HEK293 (cell line): Measurements from ENCODE around the gene AP1G2.

Source experiments
- GLI2 ChIP-seq: fragments of 450-650 bp; formaldehyde crosslinking; IDR thresholded peaks from 2 replicates; pipeline ENCODE4; 2017; ENCODE audit warnings: missing biosample characterization, missing genetic modification characterization, low read depth, borderline replicate concordance
- GLI4 ChIP-seq: fragments of 450-650 bp; formaldehyde crosslinking; IDR thresholded peaks from 2 replicates; pipeline ENCODE4 v1.5.1; 2016; ENCODE audit warnings: missing biosample characterization, missing genetic modification characterization
- HOXC10 ChIP-seq: sonication (generic); formaldehyde crosslinking; IDR thresholded peaks from 2 replicates; pipeline ENCODE4 v1.8.1; 2023; ENCODE audit warnings: mild to moderate bottlenecking, missing genetic modification reagents
- KLF9 ChIP-seq: fragments of 450-650 bp; formaldehyde crosslinking; IDR thresholded peaks from 2 replicates; pipeline ENCODE4 v1.5.1; 2016; ENCODE audit warnings: missing biosample characterization, missing genetic modification characterization, low read depth
- SP7 ChIP-seq: fragments of 450-650 bp; formaldehyde crosslinking; IDR thresholded peaks from 2 replicates; pipeline ENCODE4 v1.5.1; 2016; ENCODE audit warnings: missing biosample characterization, missing genetic modification characterization
- WT1 ChIP-seq: fragments of 450-650 bp; formaldehyde crosslinking; IDR thresholded peaks from 2 replicates; pipeline ENCODE4 v1.5.1; 2016; ENCODE audit warnings: missing biosample characterization, missing genetic modification characterization
- YY1 ChIP-seq: fragments of 450-650 bp; formaldehyde crosslinking; IDR thresholded peaks from 2 replicates; pipeline ENCODE4 v1.5.1; 2018; ENCODE audit warnings: missing biosample characterization, missing genetic modification characterization
- ZBTB17 ChIP-seq: fragments of 450-650 bp; formaldehyde crosslinking; IDR thresholded peaks from 2 replicates; pipeline ENCODE4 v1.5.1; 2016; ENCODE audit warnings: missing biosample characterization, missing genetic modification characterization
- ZBTB20 ChIP-seq: fragments of 450-650 bp; formaldehyde crosslinking; IDR thresholded peaks from 2 replicates; pipeline ENCODE4 v1.5.1; 2016; ENCODE audit warnings: missing biosample characterization, missing genetic modification characterization
- ZBTB44 ChIP-seq: fragments of 450-650 bp; IDR thresholded peaks from 2 replicates; pipeline ENCODE4 v1.5.1; 2018; ENCODE audit warnings: missing biosample characterization, mild to moderate bottlenecking, missing genetic modification characterization
- ZBTB48 ChIP-seq: fragments of 450-650 bp; formaldehyde crosslinking; IDR thresholded peaks from 2 replicates; pipeline ENCODE4 v1.5.1; 2016; ENCODE audit warnings: missing biosample characterization, missing genetic modification characterization
- ZNF174 ChIP-seq: fragments of 450-650 bp; formaldehyde crosslinking; IDR thresholded peaks from 2 replicates; pipeline ENCODE4 v1.5.0; 2017; ENCODE audit warnings: missing biosample characterization, mild to moderate bottlenecking, missing genetic modification characterization
- ZNF184 ChIP-seq: fragments of 450-650 bp; IDR thresholded peaks from 2 replicates; pipeline ENCODE4 v1.5.1; 2018; ENCODE audit warnings: missing biosample characterization, mild to moderate bottlenecking, missing genetic modification characterization
- ZNF202 ChIP-seq: fragments of 450-650 bp; formaldehyde crosslinking; IDR thresholded peaks from 2 replicates; pipeline ENCODE4 v1.5.1; 2016; ENCODE audit warnings: missing biosample characterization, missing genetic modification characterization, borderline replicate concordance
- ZNF23 ChIP-seq: fragments of 450-650 bp; formaldehyde crosslinking; IDR thresholded peaks from 2 replicates; pipeline ENCODE4 v1.5.1; 2016; ENCODE audit warnings: missing biosample characterization, missing genetic modification characterization, borderline replicate concordance
- ZNF239 ChIP-seq: fragments of 450-650 bp; formaldehyde crosslinking; IDR thresholded peaks from 2 replicates; pipeline ENCODE4 v1.5.1; 2016; ENCODE audit warnings: missing biosample characterization, missing genetic modification characterization
- ZNF266 ChIP-seq: fragments of 450-650 bp; formaldehyde crosslinking; IDR thresholded peaks from 2 replicates; pipeline ENCODE4 v1.5.1; 2016; ENCODE audit warnings: missing biosample characterization, missing genetic modification characterization, low read depth
- ZNF311 ChIP-seq: fragments of 450-650 bp; formaldehyde crosslinking; IDR thresholded peaks from 2 replicates; pipeline ENCODE4 v1.5.1; 2017; ENCODE audit warnings: missing biosample characterization, missing genetic modification characterization, borderline replicate concordance
- ZNF394 ChIP-seq: fragments of 450-650 bp; formaldehyde crosslinking; IDR thresholded peaks from 2 replicates; pipeline ENCODE4 v1.5.1; 2016; ENCODE audit warnings: missing biosample characterization, missing genetic modification characterization, mild to moderate bottlenecking, moderate library complexity, borderline replicate concordance
- ZNF449 ChIP-seq: fragments of 450-650 bp; formaldehyde crosslinking; IDR thresholded peaks from 2 replicates; pipeline ENCODE4 v1.5.1; 2017; ENCODE audit warnings: missing biosample characterization, mild to moderate bottlenecking, missing genetic modification characterization, moderate library complexity
- ZNF48 ChIP-seq: fragments of 450-650 bp; formaldehyde crosslinking; IDR thresholded peaks from 2 replicates; pipeline ENCODE4 v1.5.1; 2016; ENCODE audit warnings: missing biosample characterization, missing genetic modification characterization
- ZNF501 ChIP-seq: fragments of 450-650 bp; formaldehyde crosslinking; IDR thresholded peaks from 2 replicates; pipeline ENCODE4 v1.5.1; 2016; ENCODE audit warnings: missing biosample characterization, missing genetic modification characterization
- ZNF529 ChIP-seq: fragments of 450-650 bp; formaldehyde crosslinking; IDR thresholded peaks from 2 replicates; pipeline ENCODE4 v1.5.1; 2017; ENCODE audit warnings: missing genetic modification characterization, missing biosample characterization; ENCODE audit not compliant: insufficient replicate concordance
- ZNF571 ChIP-seq: fragments of 450-650 bp; formaldehyde crosslinking; IDR thresholded peaks from 2 replicates; pipeline ENCODE4 v1.5.0; 2017; ENCODE audit warnings: missing biosample characterization, missing genetic modification characterization
- ZNF600 ChIP-seq: fragments of 450-650 bp; formaldehyde crosslinking; IDR thresholded peaks from 2 replicates; pipeline ENCODE4 v1.5.1; 2016; ENCODE audit warnings: missing biosample characterization, missing genetic modification characterization
- ZNF621 ChIP-seq: fragments of 450-650 bp; formaldehyde crosslinking; IDR thresholded peaks from 2 replicates; pipeline ENCODE4 v1.5.1; 2017; ENCODE audit warnings: missing biosample characterization, missing genetic modification characterization
- ZNF623 ChIP-seq: fragments of 450-650 bp; formaldehyde crosslinking; IDR thresholded peaks from 2 replicates; pipeline ENCODE4 v1.5.1; 2016; ENCODE audit warnings: missing biosample characterization, missing genetic modification characterization
- ZNF654 ChIP-seq: fragments of 450-650 bp; formaldehyde crosslinking; IDR thresholded peaks from 2 replicates; pipeline ENCODE4 v1.5.1; 2016; ENCODE audit warnings: low read depth, missing biosample characterization, missing genetic modification characterization
- ZNF664 ChIP-seq: fragments of 450-650 bp; formaldehyde crosslinking; IDR thresholded peaks from 2 replicates; pipeline ENCODE4 v1.5.1; 2016; ENCODE audit warnings: missing biosample characterization, missing genetic modification characterization
- ZNF777 ChIP-seq: fragments of 450-650 bp; formaldehyde crosslinking; IDR thresholded peaks from 2 replicates; pipeline ENCODE4 v1.5.1; 2017; ENCODE audit warnings: missing biosample characterization, missing genetic modification characterization, borderline replicate concordance
- ZNF791 ChIP-seq: fragments of 450-650 bp; formaldehyde crosslinking; IDR thresholded peaks from 2 replicates; pipeline ENCODE4 v1.5.1; 2016; ENCODE audit warnings: missing biosample characterization, missing genetic modification characterization
- ZSCAN16 ChIP-seq: fragments of 450-650 bp; formaldehyde crosslinking; IDR thresholded peaks from 2 replicates; pipeline ENCODE4 v1.5.1; 2016; ENCODE audit warnings: missing biosample characterization, missing genetic modification characterization
- TF ChIP-seq, protein P1 (sequence below): fragments of 450-650 bp; formaldehyde crosslinking; IDR thresholded peaks from 2 replicates; pipeline ENCODE4 v1.5.1; 2016; ENCODE audit warnings: missing biosample characterization, missing genetic modification characterization
- TF ChIP-seq, protein P2 (sequence below): fragments of 450-650 bp; IDR thresholded peaks from 2 replicates; pipeline ENCODE4 v1.5.1; 2018; ENCODE audit warnings: missing biosample characterization, missing genetic modification characterization
- TF ChIP-seq, protein P3 (sequence below): fragments of 450-650 bp; formaldehyde crosslinking; IDR thresholded peaks from 2 replicates; pipeline ENCODE4 v1.5.1; 2016; ENCODE audit warnings: missing biosample characterization, missing genetic modification characterization

The AP1G2 gene

GRCh38 chr14:23551266-23552028, 16.1 kb downstream of the AP1G2 start, which contains the start of gene ZFHX2 (continued):
- TF ChIP-seq YY1 (tag by site-specific recombination): no peak
- no peak for TF ChIP-seq ZNF202
- no peak for TF ChIP-seq ZNF571 (tag by site-specific recombination)
- no peak for TF ChIP-seq ZSCAN16
- TF ChIP-seq GLI4 (tag by site-specific recombination): no peak
- TF ChIP-seq ZNF174 (tag by site-specific recombination): no peak
- no peak for TF ChIP-seq HOXC10
- TF ChIP-seq ZNF654: no peak
- TF ChIP-seq ZBTB17: peak; percentile 100
- TF ChIP-seq, protein P1, sequence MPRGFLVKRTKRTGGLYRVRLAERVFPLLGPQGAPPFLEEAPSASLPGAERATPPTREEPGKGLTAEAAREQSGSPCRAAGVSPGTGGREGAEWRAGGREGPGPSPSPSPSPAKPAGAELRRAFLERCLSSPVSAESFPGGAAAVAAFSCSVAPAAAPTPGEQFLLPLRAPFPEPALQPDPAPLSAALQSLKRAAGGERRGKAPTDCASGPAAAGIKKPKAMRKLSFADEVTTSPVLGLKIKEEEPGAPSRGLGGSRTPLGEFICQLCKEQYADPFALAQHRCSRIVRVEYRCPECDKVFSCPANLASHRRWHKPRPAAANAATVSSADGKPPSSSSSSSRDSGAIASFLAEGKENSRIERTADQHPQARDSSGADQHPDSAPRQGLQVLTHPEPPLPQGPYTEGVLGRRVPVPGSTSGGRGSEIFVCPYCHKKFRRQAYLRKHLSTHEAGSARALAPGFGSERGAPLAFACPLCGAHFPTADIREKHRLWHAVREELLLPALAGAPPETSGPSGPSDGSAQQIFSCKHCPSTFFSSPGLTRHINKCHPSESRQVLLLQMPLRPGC (tag by site-specific recombination): no peak
- TF ChIP-seq, protein P2, sequence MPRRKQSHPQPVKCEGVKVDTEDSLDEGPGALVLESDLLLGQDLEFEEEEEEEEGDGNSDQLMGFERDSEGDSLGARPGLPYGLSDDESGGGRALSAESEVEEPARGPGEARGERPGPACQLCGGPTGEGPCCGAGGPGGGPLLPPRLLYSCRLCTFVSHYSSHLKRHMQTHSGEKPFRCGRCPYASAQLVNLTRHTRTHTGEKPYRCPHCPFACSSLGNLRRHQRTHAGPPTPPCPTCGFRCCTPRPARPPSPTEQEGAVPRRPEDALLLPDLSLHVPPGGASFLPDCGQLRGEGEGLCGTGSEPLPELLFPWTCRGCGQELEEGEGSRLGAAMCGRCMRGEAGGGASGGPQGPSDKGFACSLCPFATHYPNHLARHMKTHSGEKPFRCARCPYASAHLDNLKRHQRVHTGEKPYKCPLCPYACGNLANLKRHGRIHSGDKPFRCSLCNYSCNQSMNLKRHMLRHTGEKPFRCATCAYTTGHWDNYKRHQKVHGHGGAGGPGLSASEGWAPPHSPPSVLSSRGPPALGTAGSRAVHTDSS: peak; percentile 96
- no peak for TF ChIP-seq ZNF621
- no peak for TF ChIP-seq ZBTB44 (tag by site-specific recombination)
- TF ChIP-seq, protein P3, sequence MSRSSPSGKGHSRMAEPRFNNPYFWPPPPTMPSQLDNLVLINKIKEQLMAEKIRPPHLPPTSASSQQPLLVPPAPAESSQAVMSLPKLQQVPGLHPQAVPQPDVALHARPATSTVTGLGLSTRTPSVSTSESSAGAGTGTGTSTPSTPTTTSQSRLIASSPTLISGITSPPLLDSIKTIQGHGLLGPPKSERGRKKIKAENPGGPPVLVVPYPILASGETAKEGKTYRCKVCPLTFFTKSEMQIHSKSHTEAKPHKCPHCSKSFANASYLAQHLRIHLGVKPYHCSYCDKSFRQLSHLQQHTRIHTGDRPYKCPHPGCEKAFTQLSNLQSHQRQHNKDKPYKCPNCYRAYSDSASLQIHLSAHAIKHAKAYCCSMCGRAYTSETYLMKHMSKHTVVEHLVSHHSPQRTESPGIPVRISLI: no peak
- no peak for TF ChIP-seq ZNF791 (tag by site-specific recombination)
- no peak for TF ChIP-seq ZNF266 (tag by site-specific recombination)
- no peak for TF ChIP-seq ZNF311
- no peak for TF ChIP-seq ZNF184
- TF ChIP-seq ZNF449 (tag by site-specific recombination): no peak
- TF ChIP-seq ZNF777 (tag by site-specific recombination): no peak
- TF ChIP-seq ZNF664 (tag by site-specific recombination): no peak
- 0 out of 2 replicates have a peak, but pooled peaks have one; percentile 44 for TF ChIP-seq ZBTB48 (tag by site-specific recombination)
- no peak for TF ChIP-seq ZNF48 (tag by site-specific recombination)
- no peak for TF ChIP-seq ZNF529
- TF ChIP-seq WT1 (tag by site-specific recombination): no peak
- 0 out of 2 replicates have a peak, but pooled peaks have one; percentile 11 for TF ChIP-seq ZNF600 (tag by site-specific recombination)
- TF ChIP-seq ZNF239: no peak
- no peak for TF ChIP-seq GLI2 (tag by site-specific recombination)
- no peak for TF ChIP-seq KLF9 (tag by site-specific recombination)
- peak; percentile 24; the same call in 1 of the 2 replicates for TF ChIP-seq SP7
- no peak for TF ChIP-seq ZNF501
- no peak for TF ChIP-seq ZNF394 (tag by site-specific recombination)
- no peak for TF ChIP-seq ZNF23 (tag by site-specific recombination)
- no peak for TF ChIP-seq ZNF623 (tag by site-specific recombination)
- TF ChIP-seq ZBTB20 (tag by site-specific recombination): peak; percentile 97
